Colonic mucosa (tissue), 4 donors: ENCODE results near the gene CRELD1. TPM values are rescaled to one million over a fixed set of nuclear protein-coding genes. Genes with fewer than 3 reads are reported as not detected.

Source experiments
- DNase-seq: peaks from one replicate; pipeline ENCODE4 v3.0.0-alpha.2; 2020
- H3K27ac ChIP-seq: fragments of 200-600 bp; one replicate; pipeline ENCODE4 v1.8.0; 2021
- H3K27me3 ChIP-seq: fragments of 200-600 bp; one replicate; pipeline ENCODE4 v1.8.0; 2021
- H3K36me3 ChIP-seq: fragments of 200-600 bp; one replicate; pipeline ENCODE4 v1.8.0; 2021
- H3K4me1 ChIP-seq: fragments of 200-600 bp; one replicate; pipeline ENCODE4 v1.8.0; 2021; ENCODE audit warnings: mild to moderate bottlenecking
- H3K4me3 ChIP-seq: fragments of 200-600 bp; one replicate; pipeline ENCODE4 v1.8.0; 2021
- H3K9ac ChIP-seq, 2 donors: one replicate each; pipeline ENCODE4 v1.7.0; 2013; ENCODE audit warnings: control low read depth in 2 of 2, low read depth in 2 of 2, low read length in 2 of 2
- H3K9me3 ChIP-seq: fragments of 200-600 bp; one replicate; pipeline ENCODE4 v1.8.0; 2021
- intact Hi-C: fragments of 100-400 bp; cut with DNase I; formaldehyde crosslinking; loops from one replicate; pipeline ENCODE4 v1.14.1; 2022
- total RNA-seq, 2 donors: library from RNA; stranded (reverse); fragmentation: NEBNext Ultra II Directional in 1 of 2; extraction: Animal tissue kit (Norgen Biotek cat#: 25700) in 1 of 2; gene quantifications; one replicate each; pipeline ENCODE4 v1.2.1, GENCODE V29; 2021
- TF ChIP-seq, protein P1 (sequence below): fragments of 200-600 bp; IDR thresholded peaks from one replicate; pipeline ENCODE4 v1.8.0; 2022; ENCODE audit warnings: antibody characterized with exemption, mild to moderate bottlenecking
- donor health status: healthy.
- donor health status: DM: no; HTN: no; CAD: no.
- donor health status: DM: no; HTN: no; CAD: no.

The CRELD1 gene
- total RNA-seq, 2 donors from 2014 or later, result 23.3 to 40.4 TPM

DNA sequence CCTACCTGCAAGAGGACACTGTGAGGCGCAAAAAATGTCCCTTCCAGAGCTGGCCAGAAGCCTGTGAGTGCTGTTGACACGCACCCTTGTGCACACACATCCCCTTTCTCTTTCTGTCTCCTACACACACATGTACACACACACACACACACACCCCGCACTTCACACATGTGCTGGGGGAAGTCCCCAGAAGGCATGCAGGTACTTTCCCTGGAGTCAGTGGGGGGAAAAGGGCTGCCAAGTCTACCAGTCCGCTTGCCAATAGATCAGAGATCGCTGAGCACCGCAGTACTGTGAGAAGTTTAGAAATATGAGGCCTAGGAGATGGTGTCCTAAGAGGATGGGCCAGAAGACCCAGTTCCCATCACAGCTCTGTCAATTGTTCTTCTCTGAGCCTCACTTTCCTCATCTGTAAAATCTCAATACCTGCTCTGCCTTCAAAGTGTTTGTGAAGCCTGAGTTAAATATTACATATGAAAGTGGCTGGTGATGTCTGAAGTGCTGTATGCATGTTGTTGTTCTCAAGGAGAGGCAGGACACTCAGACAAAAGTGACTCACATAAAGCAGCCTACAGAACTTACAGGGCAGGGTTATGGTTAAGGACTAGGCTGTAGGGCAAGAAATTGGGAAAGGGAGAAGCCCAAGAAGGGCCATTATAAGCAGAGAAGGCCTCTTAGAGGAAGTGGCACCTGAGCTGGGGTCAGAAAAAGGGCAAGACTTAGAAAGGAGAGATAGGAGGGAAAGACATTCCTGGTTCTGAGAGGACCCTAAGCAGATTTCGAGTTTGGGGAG lies 24.2 kb upstream of the CRELD1 start:
- intact Hi-C loops, result no loop called here
- no peaks in the 10 kb centered on the region for H3K36me3 ChIP-seq

DNA sequence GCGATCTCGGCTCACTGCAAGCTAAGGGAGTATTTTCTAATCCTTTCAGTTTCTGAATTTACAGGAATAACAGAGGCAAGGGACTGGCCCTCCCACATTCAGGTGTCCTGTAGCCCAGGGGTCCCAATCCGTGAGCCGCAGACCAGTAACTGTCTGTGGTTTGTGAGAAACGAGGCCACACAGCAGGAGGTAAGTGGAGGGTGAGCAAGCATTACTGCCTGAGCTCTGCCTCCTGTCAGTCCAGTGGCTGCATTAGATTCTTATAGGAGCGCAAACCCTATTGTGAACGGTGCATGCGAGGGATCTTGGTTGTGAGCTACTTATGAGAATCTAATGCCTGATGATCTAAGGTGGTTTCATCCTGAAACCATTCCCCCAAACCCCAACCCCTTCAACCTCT lies 21.8 kb upstream of the CRELD1 start:
- no peak overlapping the region for H3K4me3 ChIP-seq
- no peak overlapping the region for H3K9ac ChIP-seq
- H3K4me1 ChIP-seq, result peaks cover 6% of the 10 kb centered on the region
- no peaks in the 10 kb centered on the region for H3K36me3 ChIP-seq
- no peaks in the 10 kb centered on the region for H3K27me3 ChIP-seq
- no peak overlapping the region for H3K27ac ChIP-seq
- TF ChIP-seq, protein P1, sequence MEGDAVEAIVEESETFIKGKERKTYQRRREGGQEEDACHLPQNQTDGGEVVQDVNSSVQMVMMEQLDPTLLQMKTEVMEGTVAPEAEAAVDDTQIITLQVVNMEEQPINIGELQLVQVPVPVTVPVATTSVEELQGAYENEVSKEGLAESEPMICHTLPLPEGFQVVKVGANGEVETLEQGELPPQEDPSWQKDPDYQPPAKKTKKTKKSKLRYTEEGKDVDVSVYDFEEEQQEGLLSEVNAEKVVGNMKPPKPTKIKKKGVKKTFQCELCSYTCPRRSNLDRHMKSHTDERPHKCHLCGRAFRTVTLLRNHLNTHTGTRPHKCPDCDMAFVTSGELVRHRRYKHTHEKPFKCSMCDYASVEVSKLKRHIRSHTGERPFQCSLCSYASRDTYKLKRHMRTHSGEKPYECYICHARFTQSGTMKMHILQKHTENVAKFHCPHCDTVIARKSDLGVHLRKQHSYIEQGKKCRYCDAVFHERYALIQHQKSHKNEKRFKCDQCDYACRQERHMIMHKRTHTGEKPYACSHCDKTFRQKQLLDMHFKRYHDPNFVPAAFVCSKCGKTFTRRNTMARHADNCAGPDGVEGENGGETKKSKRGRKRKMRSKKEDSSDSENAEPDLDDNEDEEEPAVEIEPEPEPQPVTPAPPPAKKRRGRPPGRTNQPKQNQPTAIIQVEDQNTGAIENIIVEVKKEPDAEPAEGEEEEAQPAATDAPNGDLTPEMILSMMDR, result no peak
- no peak for DNase-seq
- intact Hi-C loops, result no loop called here
- no peaks in the 10 kb centered on the region for H3K9me3 ChIP-seq

More for the DNA sequence above, 24.2 kb upstream of the CRELD1 start:
- TF ChIP-seq, protein P1, result no peak
- no peak overlapping the region for H3K9ac ChIP-seq
- no peak overlapping the region for H3K27ac ChIP-seq
- peaks cover 1% of the 10 kb centered on the region for H3K4me1 ChIP-seq
- H3K27me3 ChIP-seq, result no peaks in the 10 kb centered on the region
- no peak overlapping the region for H3K4me3 ChIP-seq
- no peaks in the 10 kb centered on the region for H3K9me3 ChIP-seq
- no peak for DNase-seq

DNA sequence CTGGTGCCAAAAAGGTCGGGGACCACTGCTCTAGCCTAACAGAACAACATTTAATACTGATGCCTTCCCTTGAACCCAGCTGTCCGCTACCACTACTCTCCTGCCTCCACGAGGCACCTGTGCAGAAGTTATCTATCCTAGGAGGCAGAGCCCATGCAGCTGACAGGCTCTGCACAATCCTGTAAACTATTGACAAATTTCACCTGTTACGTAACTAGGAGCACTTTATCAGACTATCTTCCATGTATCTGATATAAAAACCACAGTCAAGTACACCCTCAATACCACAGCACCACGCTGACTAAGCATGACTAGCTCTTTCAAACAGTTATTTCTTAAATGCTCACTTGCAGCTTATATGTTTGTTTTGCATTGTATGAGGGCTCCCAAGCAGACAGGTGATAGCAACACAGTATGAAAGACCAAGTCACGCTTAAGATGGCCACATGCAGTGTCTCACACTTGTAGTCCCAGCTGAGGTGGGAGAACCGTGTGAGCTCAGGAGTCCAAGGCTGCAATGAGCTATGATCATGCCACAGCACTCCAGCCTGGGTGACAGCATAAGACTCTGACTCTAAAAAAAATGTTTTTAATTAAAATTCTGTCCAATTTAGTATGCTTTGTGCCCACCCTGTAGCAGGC lies 21.2 kb upstream of the CRELD1 start:
- TF ChIP-seq, protein P1, result no peak
- no peaks in the 10 kb centered on the region for H3K36me3 ChIP-seq
- peaks cover 6% of the 10 kb centered on the region for H3K4me1 ChIP-seq
- H3K9ac ChIP-seq, result no peak overlapping the region
- H3K27me3 ChIP-seq, result no peaks in the 10 kb centered on the region
- no peak for DNase-seq
- intact Hi-C loops, result no loop called here
- H3K4me3 ChIP-seq, result no peak overlapping the region
- no peaks in the 10 kb centered on the region for H3K9me3 ChIP-seq
- no peak overlapping the region for H3K27ac ChIP-seq

DNA sequence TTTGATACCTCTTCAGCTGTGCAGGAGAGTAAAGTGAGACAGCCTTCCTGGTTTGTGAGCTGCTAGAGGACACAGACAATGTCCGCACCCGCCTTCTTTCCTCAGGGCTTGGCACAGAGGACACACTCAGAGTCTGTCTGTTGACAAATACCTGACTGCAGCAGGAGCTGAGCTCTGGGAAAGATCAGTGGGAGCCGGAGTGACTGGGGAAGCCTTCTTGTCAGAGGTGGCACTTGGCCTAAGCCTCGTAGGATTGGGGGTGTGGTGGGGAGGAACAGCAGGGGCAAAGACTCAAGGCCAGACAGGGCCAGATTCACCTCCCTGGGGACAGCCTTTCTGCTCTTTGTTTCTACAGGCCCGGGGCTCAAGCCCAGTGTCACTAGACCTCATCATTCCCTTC lies 20.0 kb upstream of the CRELD1 start:
- H3K27ac ChIP-seq, result no peak overlapping the region
- H3K4me1 ChIP-seq, result peaks cover 6% of the 10 kb centered on the region
- no peaks in the 10 kb centered on the region for H3K9me3 ChIP-seq
- no peak for DNase-seq
- TF ChIP-seq, protein P1, result no peak
- no peaks in the 10 kb centered on the region for H3K27me3 ChIP-seq
- no peak overlapping the region for H3K9ac ChIP-seq
- H3K36me3 ChIP-seq, result no peaks in the 10 kb centered on the region
- H3K4me3 ChIP-seq, result no peak overlapping the region
- intact Hi-C loops, result no loop called here

DNA sequence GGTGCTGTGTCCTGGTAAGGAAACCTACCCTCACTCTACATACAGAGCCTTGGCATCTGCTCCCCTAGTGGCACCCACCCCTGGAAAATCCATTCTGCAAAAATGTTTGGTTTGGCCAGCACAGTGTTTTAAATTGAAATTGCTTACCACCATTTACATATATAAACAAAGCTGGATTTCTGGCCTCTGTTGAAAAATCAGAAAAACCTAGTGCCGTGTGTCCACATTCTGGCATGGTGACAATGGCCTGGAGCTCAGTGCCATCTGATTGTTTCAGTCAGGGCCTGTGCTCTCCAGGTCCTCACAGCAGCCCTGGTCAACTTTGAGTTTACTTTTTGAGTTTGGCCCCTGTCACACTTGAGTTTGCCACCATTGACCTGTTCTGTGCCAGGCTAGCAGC lies 19.6 kb upstream of the CRELD1 start:
- no peak for DNase-seq
- intact Hi-C loops, result no loop called here
- Histone ChIP-seq H3K9me3 (no peaks in the 10 kb centered on the region), H3K27me3 (no peaks in the 10 kb centered on the region), H3K36me3 (no peaks in the 10 kb centered on the region), H3K9ac (no peak overlapping the region), H3K4me1 (peaks cover 6% of the 10 kb centered on the region), H3K27ac (no peak overlapping the region), H3K4me3 (no peak overlapping the region)
- TF ChIP-seq, protein P1, result no peak
